ENCODE results near the gene TLN1. TPM values are rescaled to one million over a fixed set of nuclear protein-coding genes. Genes with fewer than 3 reads are reported as not detected.

Gene TLN1, protein sequence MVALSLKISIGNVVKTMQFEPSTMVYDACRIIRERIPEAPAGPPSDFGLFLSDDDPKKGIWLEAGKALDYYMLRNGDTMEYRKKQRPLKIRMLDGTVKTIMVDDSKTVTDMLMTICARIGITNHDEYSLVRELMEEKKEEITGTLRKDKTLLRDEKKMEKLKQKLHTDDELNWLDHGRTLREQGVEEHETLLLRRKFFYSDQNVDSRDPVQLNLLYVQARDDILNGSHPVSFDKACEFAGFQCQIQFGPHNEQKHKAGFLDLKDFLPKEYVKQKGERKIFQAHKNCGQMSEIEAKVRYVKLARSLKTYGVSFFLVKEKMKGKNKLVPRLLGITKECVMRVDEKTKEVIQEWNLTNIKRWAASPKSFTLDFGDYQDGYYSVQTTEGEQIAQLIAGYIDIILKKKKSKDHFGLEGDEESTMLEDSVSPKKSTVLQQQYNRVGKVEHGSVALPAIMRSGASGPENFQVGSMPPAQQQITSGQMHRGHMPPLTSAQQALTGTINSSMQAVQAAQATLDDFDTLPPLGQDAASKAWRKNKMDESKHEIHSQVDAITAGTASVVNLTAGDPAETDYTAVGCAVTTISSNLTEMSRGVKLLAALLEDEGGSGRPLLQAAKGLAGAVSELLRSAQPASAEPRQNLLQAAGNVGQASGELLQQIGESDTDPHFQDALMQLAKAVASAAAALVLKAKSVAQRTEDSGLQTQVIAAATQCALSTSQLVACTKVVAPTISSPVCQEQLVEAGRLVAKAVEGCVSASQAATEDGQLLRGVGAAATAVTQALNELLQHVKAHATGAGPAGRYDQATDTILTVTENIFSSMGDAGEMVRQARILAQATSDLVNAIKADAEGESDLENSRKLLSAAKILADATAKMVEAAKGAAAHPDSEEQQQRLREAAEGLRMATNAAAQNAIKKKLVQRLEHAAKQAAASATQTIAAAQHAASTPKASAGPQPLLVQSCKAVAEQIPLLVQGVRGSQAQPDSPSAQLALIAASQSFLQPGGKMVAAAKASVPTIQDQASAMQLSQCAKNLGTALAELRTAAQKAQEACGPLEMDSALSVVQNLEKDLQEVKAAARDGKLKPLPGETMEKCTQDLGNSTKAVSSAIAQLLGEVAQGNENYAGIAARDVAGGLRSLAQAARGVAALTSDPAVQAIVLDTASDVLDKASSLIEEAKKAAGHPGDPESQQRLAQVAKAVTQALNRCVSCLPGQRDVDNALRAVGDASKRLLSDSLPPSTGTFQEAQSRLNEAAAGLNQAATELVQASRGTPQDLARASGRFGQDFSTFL (N-terminal part only)
- total RNA-seq = 224 to 230 TPM (median 226 TPM) in 3 replicates

DNA sequence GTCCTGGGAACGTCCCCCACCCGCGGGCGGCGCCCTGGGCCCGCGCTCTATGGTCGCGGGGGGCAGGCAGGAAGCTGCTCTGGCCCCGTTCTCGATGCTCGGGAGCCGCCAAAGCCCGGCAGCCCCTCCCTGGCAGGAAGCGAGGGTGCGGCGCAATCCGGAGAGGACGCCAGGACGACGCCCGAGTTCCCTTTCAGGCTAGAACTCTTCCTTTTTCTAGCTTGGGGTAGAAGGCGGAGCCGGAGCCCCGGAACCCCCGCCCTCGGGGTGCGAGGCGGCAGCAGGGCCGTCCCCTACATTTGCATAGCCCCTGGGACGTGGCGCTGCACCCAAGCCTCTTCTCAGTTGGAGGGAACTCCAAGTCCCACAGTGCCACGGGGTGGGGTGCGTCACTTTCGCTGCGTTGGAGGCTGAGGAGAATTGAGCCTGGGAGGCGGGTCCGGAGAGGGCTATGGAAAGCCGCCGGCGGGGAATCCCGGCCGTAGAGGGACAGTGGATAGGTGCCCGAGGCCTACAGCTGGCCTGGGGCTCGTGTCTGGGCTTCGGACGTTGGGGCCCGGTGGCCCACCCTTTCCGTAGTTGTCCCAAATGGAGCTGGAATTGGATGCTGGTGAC is at the start of gene TLN1, which contains the start of gene CREB3:
Gene TLN1 (minus strand): TSS at position 11 of the 615 bp plus-strand sequence. CDS start 6,501 bp downstream, outside the sequence.
Gene CREB3 (plus strand): TSS at position 482 of the 615 bp plus-strand sequence. CDS start 107 bp downstream, at position 589.
- no peak for TF ChIP-seq CTCF (IDR thresholded peaks at IDR 0.05; ENCODE audit: unreplicated experiment)
- no peaks in the 10 kb centered on the region for H3K27me3 Mint-ChIP-seq (ENCODE audit: low read depth)
- DNase-seq (ENCODE audit: low spot score in 2 of 2, unreplicated experiment in 2 of 2) = peak; percentile 89 to 97
- peak within 1 kb of the TSS; percentile 84 for H3K4me3 Mint-ChIP-seq
- peaks cover 3% of the 10 kb centered on the region for H3K36me3 Mint-ChIP-seq
- H3K4me1 Mint-ChIP-seq = peaks cover 9% of the 10 kb centered on the region
- no peaks in the 10 kb centered on the region for H3K9me3 Mint-ChIP-seq
- H3K27ac Mint-ChIP-seq = peak within 1 kb of the TSS; percentile 99

GRCh38 chr9:35781066-35781465 is 49.1 kb upstream of the TLN1 start:
- no peak for TF ChIP-seq CTCF (IDR thresholded peaks at IDR 0.05; ENCODE audit: unreplicated experiment)
- H3K4me3 Mint-ChIP-seq = no peak overlapping the region
- no peak for DNase-seq (ENCODE audit: low spot score in 2 of 2, unreplicated experiment in 2 of 2)
- no peak overlapping the region for H3K27ac Mint-ChIP-seq
- H3K27me3 Mint-ChIP-seq (ENCODE audit: low read depth) = peaks cover 2% of the 10 kb centered on the region
- peaks cover 7% of the 10 kb centered on the region for H3K9me3 Mint-ChIP-seq
- H3K36me3 Mint-ChIP-seq = peaks cover 14% of the 10 kb centered on the region
- H3K4me1 Mint-ChIP-seq = peaks cover 1% of the 10 kb centered on the region

- Mint-ChIP-seq H3K27me3 (ENCODE audit: low read depth) (peaks cover 2% of the 10 kb centered on the region), H3K9me3 (peaks cover 3% of the 10 kb centered on the region), H3K36me3 (peaks cover 9% of the 10 kb centered on the region)
These were observed 46.5 kb upstream of the TLN1 start for GRCh38 chr9:35778496-35778895.

DNA sequence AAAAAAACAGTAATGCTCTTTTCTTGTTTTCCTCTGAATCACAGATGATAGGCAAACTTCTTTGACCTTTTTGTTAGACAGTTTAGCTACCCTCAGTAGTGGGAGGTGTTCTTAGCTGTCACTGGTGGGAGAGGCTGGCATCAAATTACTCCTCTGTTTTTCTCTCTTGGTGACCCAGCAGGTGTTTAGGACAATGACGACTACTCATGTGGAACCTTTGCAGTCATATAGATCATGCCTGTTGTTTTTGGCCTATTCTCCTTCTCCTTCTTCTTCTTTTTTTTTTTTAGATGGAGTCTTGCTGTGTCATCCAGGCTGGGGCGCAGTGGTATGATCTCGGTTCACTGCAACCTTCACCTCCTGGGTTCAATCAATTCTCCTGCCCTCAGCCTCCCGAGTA is 44.0 kb upstream of the TLN1 start:
- Mint-ChIP-seq H3K4me3 (no peak overlapping the region), H3K4me1 (peaks cover 8% of the 10 kb centered on the region), H3K27ac (peak overlapping the region; percentile 47), H3K9me3 (no peaks in the 10 kb centered on the region), H3K36me3 (peaks cover 6% of the 10 kb centered on the region), H3K27me3 (ENCODE audit: low read depth) (peaks cover 2% of the 10 kb centered on the region)
- no peak for TF ChIP-seq CTCF (IDR thresholded peaks at IDR 0.05; ENCODE audit: unreplicated experiment)
- no peak for DNase-seq (ENCODE audit: low spot score in 2 of 2, unreplicated experiment in 2 of 2)

More at GRCh38 chr9:35778496-35778895, 46.5 kb upstream of the TLN1 start:
- Mint-ChIP-seq H3K4me3 (no peak overlapping the region), H3K4me1 (peaks cover 8% of the 10 kb centered on the region), H3K27ac (no peak overlapping the region)
- no peak for TF ChIP-seq CTCF (IDR thresholded peaks at IDR 0.05; ENCODE audit: unreplicated experiment)
- no peak for DNase-seq (ENCODE audit: low spot score in 2 of 2, unreplicated experiment in 2 of 2)

All from mesothelial cell of epicardium (in vitro differentiated cells).